ENCODE measurements around the gene ANO9.

ANO9 gene

DNA sequence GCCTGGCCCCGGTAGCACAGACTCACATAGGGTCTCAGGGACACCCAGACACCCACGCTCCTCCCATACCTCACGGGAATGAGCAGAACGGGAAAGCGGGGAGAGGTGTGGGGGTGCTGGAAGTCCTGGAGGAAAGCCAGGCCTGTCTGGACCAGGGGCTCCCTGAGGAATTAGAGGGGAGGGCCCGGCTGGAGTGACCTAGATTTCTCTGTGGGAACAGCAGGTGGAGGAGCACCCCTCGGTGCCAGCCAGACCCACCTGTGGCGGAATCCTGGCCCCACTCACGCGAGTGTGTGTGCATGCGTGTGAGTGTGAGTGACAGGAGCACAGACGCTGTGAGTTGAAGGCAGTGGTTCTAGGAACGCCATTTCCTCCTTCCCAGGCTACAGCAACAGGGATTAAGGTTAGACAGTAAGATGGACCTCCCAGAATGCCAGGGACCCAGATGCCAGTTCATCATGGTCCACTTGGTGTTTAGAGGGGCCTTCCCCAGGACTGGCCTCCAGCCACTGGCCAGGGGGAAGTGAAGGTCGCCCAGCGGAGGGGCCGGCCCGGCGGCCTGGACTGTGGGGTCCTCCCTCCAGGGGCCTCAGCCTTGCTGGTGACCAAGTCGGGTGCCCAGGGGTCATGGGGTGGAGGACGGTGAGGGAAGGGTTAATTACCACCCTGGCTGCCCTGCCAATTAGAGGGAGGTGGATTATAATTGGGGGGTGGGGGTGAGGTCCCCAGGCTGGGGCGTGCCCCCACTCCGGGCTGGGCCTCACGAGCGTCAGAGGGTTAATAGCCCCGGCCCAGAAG, 46.8 kb downstream of the ANO9 start:
- no peak for TF ChIP-seq CTCF (IDR thresholded peaks at IDR 0.05; ENCODE audit: extremely low read depth, insufficient read depth, missing control alignments)
- in situ Hi-C loops (cut with MboI; ENCODE audit: low pct_unique_long_range_greater_than_20kb, low sequenced_read_pairs, unreplicated experiment): no loop called here
- no peak for DNase-seq (ENCODE audit: low spot score)

GRCh38 chr11:394034-394857, 47.6 kb downstream of the ANO9 start, which contains the start of gene PKP3:
Gene PKP3, plus strand, starts transcription at chr11:394209. Its CDS starts 84 bp downstream, at chr11:394293.
- in situ Hi-C loops (cut with MboI; ENCODE audit: low pct_unique_long_range_greater_than_20kb, low sequenced_read_pairs, unreplicated experiment): no loop called here
- no peak for TF ChIP-seq CTCF (IDR thresholded peaks at IDR 0.05; ENCODE audit: extremely low read depth, insufficient read depth, missing control alignments)
- DNase-seq (ENCODE audit: low spot score): no peak

- in situ Hi-C loops (cut with MboI; ENCODE audit: low pct_unique_long_range_greater_than_20kb, low sequenced_read_pairs, unreplicated experiment): no loop called here
- DNase-seq (ENCODE audit: low spot score): no peak
- TF ChIP-seq CTCF (IDR thresholded peaks at IDR 0.05; ENCODE audit: extremely low read depth, insufficient read depth, missing control alignments): no peak
These were observed 48.4 kb downstream of the ANO9 start for GRCh38 chr11:393219-394033.

- in situ Hi-C loops (cut with MboI; ENCODE audit: low pct_unique_long_range_greater_than_20kb, low sequenced_read_pairs, unreplicated experiment): no loop called here
- no peak for TF ChIP-seq CTCF (IDR thresholded peaks at IDR 0.05; ENCODE audit: extremely low read depth, insufficient read depth, missing control alignments)
- no peak for DNase-seq (ENCODE audit: low spot score)
These were observed 49.6 kb downstream of the ANO9 start for GRCh38 chr11:392102-392777.

DNA sequence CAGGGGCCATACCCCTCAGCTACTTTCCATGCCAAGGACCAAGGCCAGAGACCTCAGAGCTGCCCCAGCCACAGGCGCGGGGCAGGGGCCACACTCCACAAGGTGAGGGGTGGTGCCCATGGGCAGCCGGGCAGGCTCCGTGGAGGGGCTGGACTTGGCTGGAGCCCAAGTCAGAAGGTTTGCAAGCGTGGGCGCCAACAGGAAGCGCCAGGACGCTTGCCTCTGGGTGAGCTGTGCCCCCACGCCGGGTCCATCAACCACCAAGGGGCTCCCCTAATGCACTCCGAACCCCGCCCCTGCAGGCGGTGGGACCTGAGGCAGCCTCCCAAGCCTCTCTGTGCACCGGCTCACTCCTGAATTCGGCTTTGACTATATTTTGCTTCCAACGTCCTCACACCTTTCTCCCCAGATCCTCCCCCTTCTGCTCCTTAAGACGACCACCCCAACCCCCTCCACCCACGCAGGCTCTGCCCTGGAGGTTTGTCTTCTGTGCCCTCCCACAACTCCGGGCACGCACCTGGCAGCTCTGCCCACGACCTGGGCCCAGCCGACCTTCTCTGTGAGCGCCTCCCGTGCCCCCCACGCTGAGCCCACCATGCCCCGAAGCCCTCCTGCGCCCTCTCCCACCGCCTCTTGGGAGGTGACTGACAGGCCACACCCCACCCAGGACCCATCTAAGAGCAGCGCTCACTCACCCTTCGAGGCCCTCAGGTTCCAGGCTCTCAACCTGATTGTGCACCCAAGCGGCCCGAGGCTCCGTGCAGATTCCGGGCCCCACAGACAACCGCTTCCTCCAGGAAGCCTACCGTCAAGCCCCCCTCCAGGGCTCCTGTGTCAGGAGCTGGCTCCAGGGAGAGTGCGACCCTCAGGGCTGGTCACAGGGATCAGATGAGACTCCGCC, 50.4 kb downstream of the ANO9 start:
- no peak for TF ChIP-seq CTCF (IDR thresholded peaks at IDR 0.05; ENCODE audit: extremely low read depth, insufficient read depth, missing control alignments)
- in situ Hi-C loops (cut with MboI; ENCODE audit: low pct_unique_long_range_greater_than_20kb, low sequenced_read_pairs, unreplicated experiment): no loop called here
- DNase-seq (ENCODE audit: low spot score): no peak
